Cardiac muscle cell (in vitro differentiated cells and primary cell): ENCODE results near the gene FAM3D. TPM values are rescaled to one million over a fixed set of nuclear protein-coding genes. Genes with fewer than 3 reads are reported as not detected.

Experiments
- DNase-seq, 2 donors: peaks; one replicate each; pipeline versions ENCODE4 v3.0.0 to v3.0.0-alpha.2; 2010 to 2017; ENCODE audit warnings: low read depth in 1 of 2, low spot score in 1 of 2
- H3K27ac ChIP-seq: fragments of 200-600 bp; sonication (generic); 2 replicates; pipeline ENCODE4 v1.5.1; 2016
- H3K27me3 ChIP-seq: fragments of 200-600 bp; sonication (generic); 2 replicates; pipeline ENCODE4 v1.6.0; 2016; ENCODE audit warnings: control low read depth
- H3K36me3 ChIP-seq: fragments of 200-600 bp; sonication (generic); 2 replicates; pipeline ENCODE4 v1.5.1; 2016; ENCODE audit warnings: control low read depth
- H3K4me1 ChIP-seq: fragments of 200-600 bp; sonication (generic); 2 replicates; pipeline ENCODE4 v1.8.1; 2017; ENCODE audit warnings: low read depth, mild to moderate bottlenecking, mixed run types
- H3K4me3 ChIP-seq: fragments of 200-600 bp; sonication (generic); 2 replicates; pipeline ENCODE4 v1.5.1; 2016; ENCODE audit warnings: mild to moderate bottlenecking
- H3K9me3 ChIP-seq: fragments of 200-600 bp; sonication (generic); 2 replicates; pipeline ENCODE4 v1.5.1; 2017; ENCODE audit warnings: low read depth, mild to moderate bottlenecking, control low read depth
- polyA plus RNA-seq: library from polyadenylated mRNA; unstranded; fragments of >200 nt; fragmentation: Nextera tagmentation; extraction: Ambion mirVana; gene quantifications from 2 replicates; pipeline ENCODE4 v1.2.1, GENCODE V29; 2016
- total RNA-seq: library from RNA; depleted of rRNA; stranded (reverse); fragments of >200 nt; gene quantifications from 2 replicates; pipeline ENCODE4 v1.2.3, GENCODE V29; 2016
- TF ChIP-seq, protein P1 (sequence below): IDR thresholded peaks from 2 replicates; pipeline ENCODE4 v1.5.1; 2012; ENCODE audit warnings: low read depth, mild to moderate bottlenecking, low read length

FAM3D gene
- total and polyA plus RNA-seq, 2 experiments from 2014 or later = 1.5 TPM; not detected in 1

DNA sequence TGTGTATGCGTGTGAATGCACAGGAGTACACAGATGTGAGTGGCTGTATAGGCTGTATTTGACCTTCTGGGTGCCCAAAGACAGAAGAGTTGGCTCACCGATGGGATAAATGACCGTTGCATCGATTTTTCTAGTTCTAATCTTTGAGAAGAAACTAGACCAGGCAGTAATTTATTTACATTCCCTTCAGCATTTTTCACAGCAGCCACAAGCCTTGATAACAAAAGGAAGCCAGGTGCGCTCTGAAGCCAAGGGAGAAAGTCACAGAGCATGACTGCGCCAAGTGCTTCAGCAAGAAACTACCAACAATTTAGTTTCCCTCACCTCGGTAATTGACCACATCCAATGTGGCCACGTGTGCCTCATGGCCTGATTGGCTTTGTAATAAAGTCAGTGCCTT is 5.9 kb upstream of the FAM3D start:
- no peak overlapping the region for H3K4me3 ChIP-seq
- H3K4me1 ChIP-seq = peaks cover 3% of the 10 kb centered on the region
- TF ChIP-seq, protein P1, sequence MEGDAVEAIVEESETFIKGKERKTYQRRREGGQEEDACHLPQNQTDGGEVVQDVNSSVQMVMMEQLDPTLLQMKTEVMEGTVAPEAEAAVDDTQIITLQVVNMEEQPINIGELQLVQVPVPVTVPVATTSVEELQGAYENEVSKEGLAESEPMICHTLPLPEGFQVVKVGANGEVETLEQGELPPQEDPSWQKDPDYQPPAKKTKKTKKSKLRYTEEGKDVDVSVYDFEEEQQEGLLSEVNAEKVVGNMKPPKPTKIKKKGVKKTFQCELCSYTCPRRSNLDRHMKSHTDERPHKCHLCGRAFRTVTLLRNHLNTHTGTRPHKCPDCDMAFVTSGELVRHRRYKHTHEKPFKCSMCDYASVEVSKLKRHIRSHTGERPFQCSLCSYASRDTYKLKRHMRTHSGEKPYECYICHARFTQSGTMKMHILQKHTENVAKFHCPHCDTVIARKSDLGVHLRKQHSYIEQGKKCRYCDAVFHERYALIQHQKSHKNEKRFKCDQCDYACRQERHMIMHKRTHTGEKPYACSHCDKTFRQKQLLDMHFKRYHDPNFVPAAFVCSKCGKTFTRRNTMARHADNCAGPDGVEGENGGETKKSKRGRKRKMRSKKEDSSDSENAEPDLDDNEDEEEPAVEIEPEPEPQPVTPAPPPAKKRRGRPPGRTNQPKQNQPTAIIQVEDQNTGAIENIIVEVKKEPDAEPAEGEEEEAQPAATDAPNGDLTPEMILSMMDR = no peak
- H3K9me3 ChIP-seq = no peaks in the 10 kb centered on the region
- H3K27me3 ChIP-seq = peaks cover 10% of the 10 kb centered on the region
- H3K36me3 ChIP-seq = no peaks in the 10 kb centered on the region
- no peak overlapping the region for H3K27ac ChIP-seq
- no peak for DNase-seq

DNA sequence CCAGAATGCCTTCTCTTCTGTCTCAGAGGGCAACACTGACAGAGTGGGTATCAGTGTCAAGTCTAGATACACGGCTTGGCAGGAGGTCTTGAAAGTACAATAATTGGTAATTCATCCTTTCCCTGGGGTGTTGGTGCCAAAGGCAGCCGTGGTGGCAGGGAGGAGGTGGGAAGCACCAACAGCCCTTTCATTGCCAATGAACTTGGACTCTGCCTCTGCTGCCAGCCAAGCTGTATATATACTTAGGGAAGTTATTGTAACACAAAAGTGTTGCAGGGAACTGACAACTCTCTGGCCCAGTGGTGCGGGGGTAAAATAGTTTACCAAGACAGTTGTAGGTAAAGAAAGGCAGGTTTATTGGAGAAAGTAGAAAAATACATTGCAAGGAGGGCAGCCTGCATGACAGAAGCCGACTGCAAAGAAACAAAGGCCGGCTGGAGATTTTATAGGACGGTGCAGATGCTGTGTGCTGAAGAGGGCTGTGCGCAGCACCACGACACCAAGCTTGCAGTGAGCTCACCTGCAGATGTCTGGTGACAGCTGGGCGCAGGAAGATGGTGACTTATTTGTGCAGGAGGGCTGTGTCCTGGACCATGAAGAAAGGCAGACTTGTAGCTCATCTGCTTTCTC is 4.0 kb upstream of the FAM3D start:
- Histone ChIP-seq H3K9me3 (no peaks in the 10 kb centered on the region), H3K4me3 (no peak overlapping the region), H3K27ac (no peak overlapping the region), H3K4me1 (peaks cover 3% of the 10 kb centered on the region), H3K27me3 (peaks cover 10% of the 10 kb centered on the region), H3K36me3 (no peaks in the 10 kb centered on the region)
- TF ChIP-seq, protein P1 = no peak
- no peak for DNase-seq

DNA sequence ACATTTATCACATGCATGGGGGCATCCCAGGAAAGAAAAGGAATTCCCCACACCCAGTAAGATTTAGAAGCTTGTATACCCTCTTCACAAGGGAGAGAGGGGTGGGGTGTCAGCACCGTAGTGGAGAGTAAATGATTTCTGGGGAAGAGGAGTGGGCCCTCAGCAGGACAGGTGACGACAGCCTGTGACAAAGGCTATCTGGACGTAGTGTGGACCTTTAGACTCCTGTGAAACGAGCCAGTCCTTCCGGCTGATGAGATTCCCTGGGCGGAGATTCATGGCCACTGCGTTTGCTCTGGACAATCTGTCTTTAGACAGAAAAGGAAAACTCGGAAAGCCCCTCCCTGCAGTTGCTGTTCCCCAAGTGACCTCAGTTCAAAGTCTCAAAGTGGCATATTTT is 1.7 kb upstream of the FAM3D start:
- Histone ChIP-seq H3K36me3 (no peaks in the 10 kb centered on the region), H3K4me3 (no peak overlapping the region), H3K27me3 (peaks cover 14% of the 10 kb centered on the region), H3K4me1 (peaks cover 3% of the 10 kb centered on the region), H3K9me3 (no peaks in the 10 kb centered on the region), H3K27ac (no peak overlapping the region)
- DNase-seq = no peak
- TF ChIP-seq, protein P1 = no peak

DNA sequence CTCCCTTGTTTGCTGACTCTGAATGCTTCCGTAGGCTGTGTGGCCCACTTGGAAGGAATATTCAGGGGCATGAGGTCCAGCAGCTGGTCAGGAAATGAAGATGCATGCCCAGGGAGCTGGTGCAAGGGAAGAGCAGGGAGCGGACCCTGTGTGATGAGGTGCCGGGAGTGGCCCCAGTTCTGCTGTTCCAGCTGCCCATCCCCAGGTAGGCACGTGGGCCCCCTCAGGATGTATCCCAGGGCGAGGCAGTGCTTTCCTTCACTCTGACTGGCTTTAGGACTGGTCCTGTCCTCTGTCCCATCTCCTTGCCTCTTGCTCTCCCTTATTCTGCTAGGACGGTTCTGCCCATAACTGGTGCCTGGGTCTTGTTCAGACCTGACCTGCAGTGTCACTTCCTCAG is 1.1 kb upstream of the FAM3D start:
- no peak overlapping the region for H3K27ac ChIP-seq
- peaks cover 14% of the 10 kb centered on the region for H3K27me3 ChIP-seq
- H3K4me3 ChIP-seq = no peak overlapping the region
- DNase-seq = no peak
- no peaks in the 10 kb centered on the region for H3K36me3 ChIP-seq
- no peaks in the 10 kb centered on the region for H3K9me3 ChIP-seq
- TF ChIP-seq, protein P1 = no peak
- peaks cover 3% of the 10 kb centered on the region for H3K4me1 ChIP-seq

DNA sequence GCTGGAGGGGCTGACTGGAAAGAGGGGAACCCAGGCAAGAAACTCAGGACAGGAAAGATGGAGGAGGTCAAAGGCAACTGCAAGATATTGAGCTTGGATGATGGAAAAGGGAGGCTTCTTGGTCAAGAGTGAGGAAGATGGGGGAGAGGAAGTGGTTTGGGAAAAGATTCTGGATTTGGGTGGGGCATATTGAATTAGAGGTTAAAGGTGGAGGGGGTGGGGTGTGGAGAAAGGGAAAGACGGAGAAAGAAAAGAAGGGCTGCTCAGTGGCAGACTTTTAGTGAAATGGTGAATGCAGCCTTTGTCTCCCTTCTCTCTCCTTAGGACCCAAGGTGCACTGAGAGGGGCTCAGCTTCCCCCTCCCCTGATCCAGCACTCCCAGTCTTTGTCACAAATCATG is 655 bp upstream of the FAM3D start:
- H3K4me3 ChIP-seq = no peak overlapping the region
- no peak overlapping the region for H3K27ac ChIP-seq
- no peak for DNase-seq
- peaks cover 14% of the 10 kb centered on the region for H3K27me3 ChIP-seq
- TF ChIP-seq, protein P1 = no peak
- H3K36me3 ChIP-seq = no peaks in the 10 kb centered on the region
- peaks cover 3% of the 10 kb centered on the region for H3K4me1 ChIP-seq
- no peaks in the 10 kb centered on the region for H3K9me3 ChIP-seq

DNA sequence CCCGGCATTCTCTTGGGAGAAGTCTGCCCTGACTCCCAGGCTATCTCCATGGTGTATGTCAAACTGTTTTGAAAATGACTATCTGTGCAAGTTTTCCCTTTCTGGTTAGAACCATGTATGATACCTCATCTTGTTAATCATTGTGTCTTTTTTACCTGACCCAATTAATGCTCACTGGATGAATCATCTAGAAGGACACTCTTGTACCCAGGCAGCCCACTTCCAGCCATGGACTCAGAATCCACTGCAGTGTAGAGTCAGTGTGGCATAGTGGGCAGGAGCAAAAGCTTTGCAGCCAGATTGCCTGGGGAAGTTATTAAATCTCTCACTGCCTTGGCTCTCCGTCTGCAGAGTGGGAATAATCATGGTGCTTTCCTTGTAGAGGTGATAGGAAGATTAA is 1.2 kb downstream of the FAM3D start:
- no peaks in the 10 kb centered on the region for H3K9me3 ChIP-seq
- no peaks in the 10 kb centered on the region for H3K36me3 ChIP-seq
- no peak for DNase-seq
- H3K27me3 ChIP-seq = peaks cover 7% of the 10 kb centered on the region
- TF ChIP-seq, protein P1 = no peak
- peaks cover 3% of the 10 kb centered on the region for H3K4me1 ChIP-seq
- no peak overlapping the region for H3K27ac ChIP-seq
- no peak overlapping the region for H3K4me3 ChIP-seq
